ENCODE results near the gene SDF2. TPM values are rescaled to one million over a fixed set of nuclear protein-coding genes. Genes with fewer than 3 reads are reported as not detected.

The SDF2 gene
- total RNA-seq, 1 experiment from 2014 or later: 39.7 TPM

GRCh38 chr17:28599311-28600184 is 62.2 kb downstream of the SDF2 start:
- peak overlapping the region; percentile 13; the same call in 1 of the 2 replicates for H2AFZ ChIP-seq (ENCODE audit: low read length)
- DNase-seq: peak; percentile 90

GRCh38 chr17:28598799-28599310 is 62.9 kb downstream of the SDF2 start, which contains the start of gene SPAG5:
TSS of gene SPAG5 (minus strand) at chr17:28599025. CDS start at chr17:28598946, 79 bp downstream.
- Histone ChIP-seq H3K27ac (ENCODE audit: low read length) (peak within 1 kb of the TSS; percentile 87), H4K20me1 (ENCODE audit: insufficient read depth, low read depth, low read length) (no peaks in the 10 kb centered on the region), H3K36me3 (ENCODE audit: insufficient read depth, low read length) (no peaks in the 10 kb centered on the region; the same call in 1 of the 2 replicates), H3K9me2 (replicated peaks; ENCODE audit: insufficient read depth, low read length) (no peaks in the 10 kb centered on the region), H3K4me2 (ENCODE audit: low read depth, low read length, poor library complexity, severe bottlenecking) (peak within 1 kb of the TSS; percentile 99), H2AFZ (ENCODE audit: low read length) (peak within 1 kb of the TSS; percentile 13; the same call in 1 of the 2 replicates), H3K9me3 (ENCODE audit: low read length) (no peaks in the 10 kb centered on the region), H3K27me3 (ENCODE audit: low read length) (no peaks in the 10 kb centered on the region), H3K79me2 (ENCODE audit: low read length) (peaks cover 27% of the 10 kb centered on the region), H3K4me1 (ENCODE audit: low read length) (peaks cover 39% of the 10 kb centered on the region), H3K4me3 (ENCODE audit: low read length) (peak within 1 kb of the TSS; percentile 88), H3K9ac (ENCODE audit: low read length) (peak within 1 kb of the TSS; percentile 90)
- peak; percentile 98 for DNase-seq

More at GRCh38 chr17:28599311-28600184, 62.2 kb downstream of the SDF2 start:
- H3K79me2 ChIP-seq (ENCODE audit: low read length): peaks cover 24% of the 10 kb centered on the region
- peak overlapping the region; percentile 99 for H3K4me2 ChIP-seq (ENCODE audit: low read depth, low read length, poor library complexity, severe bottlenecking)
- H3K4me1 ChIP-seq (ENCODE audit: low read length): peaks cover 39% of the 10 kb centered on the region
- peak overlapping the region; percentile 87 for H3K27ac ChIP-seq (ENCODE audit: low read length)
- no peaks in the 10 kb centered on the region for H4K20me1 ChIP-seq (ENCODE audit: insufficient read depth, low read depth, low read length)
- peak overlapping the region; percentile 88 for H3K4me3 ChIP-seq (ENCODE audit: low read length)
- H3K9me3 ChIP-seq (ENCODE audit: low read length): no peaks in the 10 kb centered on the region
- H3K9ac ChIP-seq (ENCODE audit: low read length): peak overlapping the region; percentile 90
- H3K27me3 ChIP-seq (ENCODE audit: low read length): no peaks in the 10 kb centered on the region
- H3K36me3 ChIP-seq (ENCODE audit: insufficient read depth, low read length): no peaks in the 10 kb centered on the region; the same call in 1 of the 2 replicates
- H3K9me2 ChIP-seq (replicated peaks; ENCODE audit: insufficient read depth, low read length): no peaks in the 10 kb centered on the region

GRCh38 chr17:28598389-28598788 is 63.3 kb downstream of the SDF2 start:
- H3K27ac ChIP-seq (ENCODE audit: low read length): peak overlapping the region; percentile 87
- 0 out of 2 replicates have a peak overlapping the region, but pooled peaks have one; percentile 7 for H2AFZ ChIP-seq (ENCODE audit: low read length)
- no peaks in the 10 kb centered on the region for H4K20me1 ChIP-seq (ENCODE audit: insufficient read depth, low read depth, low read length)

More at GRCh38 chr17:28598389-28598788, 63.3 kb downstream of the SDF2 start:
- no peak for DNase-seq
- peaks cover 39% of the 10 kb centered on the region for H3K4me1 ChIP-seq (ENCODE audit: low read length)
- peak overlapping the region; percentile 99 for H3K4me2 ChIP-seq (ENCODE audit: low read depth, low read length, poor library complexity, severe bottlenecking)
- peak overlapping the region; percentile 90 for H3K9ac ChIP-seq (ENCODE audit: low read length)
- peaks cover 28% of the 10 kb centered on the region for H3K79me2 ChIP-seq (ENCODE audit: low read length)
- H3K9me3 ChIP-seq (ENCODE audit: low read length): no peaks in the 10 kb centered on the region
- no peaks in the 10 kb centered on the region for H3K9me2 ChIP-seq (replicated peaks; ENCODE audit: insufficient read depth, low read length)
- H3K36me3 ChIP-seq (ENCODE audit: insufficient read depth, low read length): peaks cover under 1% of the 10 kb centered on the region; the same call in 1 of the 2 replicates
- H3K4me3 ChIP-seq (ENCODE audit: low read length): peak overlapping the region; percentile 88
- H3K27me3 ChIP-seq (ENCODE audit: low read length): no peaks in the 10 kb centered on the region

Other genes starting within 250 kb of the SDF2 start
- not detected in 2 replicates for gene SLC13A2, start 188.3 kb downstream of the SDF2 start, total RNA-seq (2014; rRNA removed; shearing (Covaris generic); ENCODE audit: low replicate concordance)
- not detected in 2 replicates for gene FOXN1, start 155.6 kb downstream of the SDF2 start, total RNA-seq (2014; rRNA removed; shearing (Covaris generic); ENCODE audit: low replicate concordance)
- 34.0 and 70.2 TPM in 2 replicates for gene UNC119, start 109.3 kb downstream of the SDF2 start, total RNA-seq (2014; rRNA removed; shearing (Covaris generic); ENCODE audit: low replicate concordance)
- 39.2 and 50.2 TPM in 2 replicates for gene PIGS, start 90.4 kb downstream of the SDF2 start, total RNA-seq (2014; rRNA removed; shearing (Covaris generic); ENCODE audit: low replicate concordance)
- 309 and 552 TPM in 2 replicates for gene ALDOC, start 85.0 kb downstream of the SDF2 start, total RNA-seq (2014; rRNA removed; shearing (Covaris generic); ENCODE audit: low replicate concordance)
- 51.0 and 58.1 TPM in 2 replicates for gene SPAG5, start 62.9 kb downstream of the SDF2 start, total RNA-seq (2014; rRNA removed; shearing (Covaris generic); ENCODE audit: low replicate concordance)
- gene RSKR, start 47.7 kb downstream of the SDF2 start, total RNA-seq (2014; rRNA removed; shearing (Covaris generic); ENCODE audit: low replicate concordance): 25.5 and 33.5 TPM in 2 replicates
- 133 and 152 TPM in 2 replicates for gene BLTP2, start 16.7 kb downstream of the SDF2 start, total RNA-seq (2014; rRNA removed; shearing (Covaris generic); ENCODE audit: low replicate concordance)
- gene SUPT6H, start 299 bp upstream of the SDF2 start, total RNA-seq (2014; rRNA removed; shearing (Covaris generic); ENCODE audit: low replicate concordance): 91.5 and 109 TPM in 2 replicates
- gene PROCA1, start 50.0 kb upstream of the SDF2 start, total RNA-seq (2014; rRNA removed; shearing (Covaris generic); ENCODE audit: low replicate concordance): 2.7 and 7.3 TPM in 2 replicates
- not detected in 2 replicates for gene RAB34, start 56.0 kb upstream of the SDF2 start, total RNA-seq (2014; rRNA removed; shearing (Covaris generic); ENCODE audit: low replicate concordance)
- gene RPL23A, start 58.1 kb upstream of the SDF2 start, total RNA-seq (2014; rRNA removed; shearing (Covaris generic); ENCODE audit: low replicate concordance): 1,170 and 1,763 TPM in 2 replicates
- gene TLCD1, start 64.3 kb upstream of the SDF2 start, total RNA-seq (2014; rRNA removed; shearing (Covaris generic); ENCODE audit: low replicate concordance): 2.1 and 3.8 TPM in 2 replicates
- gene NEK8, start 66.9 kb upstream of the SDF2 start, total RNA-seq (2014; rRNA removed; shearing (Covaris generic); ENCODE audit: low replicate concordance): 9.4 and 13.8 TPM in 2 replicates
- 40.1 and 40.7 TPM in 2 replicates for gene TRAF4, start 82.1 kb upstream of the SDF2 start, total RNA-seq (2014; rRNA removed; shearing (Covaris generic); ENCODE audit: low replicate concordance)
- 8.0 and 9.6 TPM in 2 replicates for gene FAM222B, start 180.9 kb upstream of the SDF2 start, total RNA-seq (2014; rRNA removed; shearing (Covaris generic); ENCODE audit: low replicate concordance)
- gene ERAL1, start 193.1 kb upstream of the SDF2 start, total RNA-seq (2014; rRNA removed; shearing (Covaris generic); ENCODE audit: low replicate concordance): 19.5 and 46.2 TPM in 2 replicates
- gene FLOT2, start 235.8 kb upstream of the SDF2 start, total RNA-seq (2014; rRNA removed; shearing (Covaris generic); ENCODE audit: low replicate concordance): 35.8 and 57.8 TPM in 2 replicates
- gene DHRS13, start 241.2 kb upstream of the SDF2 start, total RNA-seq (2014; rRNA removed; shearing (Covaris generic); ENCODE audit: low replicate concordance): 12.9 and 26.5 TPM in 2 replicates

Measured in Karpas-422 (cell line).